KBM-7 (cell line): ENCODE measurements around the gene CDK19.
A peak's percentile ranks its signal among the peaks of the same experiment; 100 is the strongest.
"Not testable (repeated sequence)": the region's sequence is repeated elsewhere in the genome, so short reads cannot be mapped to it uniquely, and the experiment has no call there.

Source experiments
- DNase-seq: peaks from one replicate; pipeline ENCODE4 v3.0.0-alpha.2; 2015
- in situ Hi-C: fragments of 300-500 bp; cut with MboI; formaldehyde crosslinking; loops from 2 replicates; pipeline ENCODE4 v1.14.3; 2020; ENCODE audit warnings: low sequenced_read_pairs, low pct_unique_long_range_greater_than_20kb, mixed read lengths

CDK19 gene

GRCh38 chr6:110768057-110768456 is 47.2 kb downstream of the CDK19 start:
- no peak for DNase-seq
- in situ Hi-C loops: no loop called here

- no peak for DNase-seq
- in situ Hi-C loops: no loop called here
These were observed 53.9 kb downstream of the CDK19 start for GRCh38 chr6:110761371-110761770.

DNA sequence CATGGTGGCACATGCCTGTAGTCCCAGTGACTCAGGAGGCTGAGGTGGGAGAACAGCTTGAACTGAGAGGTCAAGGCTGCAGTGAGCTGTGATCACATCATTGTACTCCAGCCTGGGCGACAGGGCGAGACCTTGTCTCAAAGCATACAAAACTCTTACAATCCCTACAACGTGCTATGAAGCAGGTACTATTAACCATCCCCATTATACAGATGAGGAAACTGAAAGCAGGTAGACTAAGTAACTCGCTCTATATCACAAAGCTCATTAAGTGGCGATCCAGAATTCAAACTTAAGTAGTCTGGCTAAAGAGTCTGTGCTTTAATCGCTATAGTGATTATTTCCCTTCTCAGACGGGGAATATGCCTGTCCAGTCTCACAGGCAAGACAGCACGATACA is 54.7 kb downstream of the CDK19 start:
- DNase-seq: no peak
- in situ Hi-C loops: no loop called here

DNA sequence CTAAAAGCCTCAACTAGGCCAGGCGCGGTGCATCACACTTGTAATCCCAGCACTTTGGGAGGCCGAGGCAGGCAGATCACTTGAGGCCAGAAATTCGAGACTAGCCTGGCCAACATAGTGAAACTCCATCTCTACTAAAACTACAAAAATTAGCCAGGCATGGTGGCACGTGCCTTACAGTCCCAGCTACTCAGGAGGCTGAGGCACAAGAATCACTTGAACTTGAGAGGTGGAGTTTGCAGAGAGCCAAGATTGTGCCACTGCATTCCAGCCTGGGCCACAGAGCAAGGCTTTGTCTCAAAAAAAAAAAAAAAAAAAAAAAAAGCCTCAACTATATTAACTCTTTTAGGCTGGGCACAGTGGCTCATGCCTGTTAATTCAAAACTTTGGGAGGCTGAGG is 55.2 kb downstream of the CDK19 start:
- DNase-seq, in situ Hi-C loops: not testable (repeated sequence)

DNA sequence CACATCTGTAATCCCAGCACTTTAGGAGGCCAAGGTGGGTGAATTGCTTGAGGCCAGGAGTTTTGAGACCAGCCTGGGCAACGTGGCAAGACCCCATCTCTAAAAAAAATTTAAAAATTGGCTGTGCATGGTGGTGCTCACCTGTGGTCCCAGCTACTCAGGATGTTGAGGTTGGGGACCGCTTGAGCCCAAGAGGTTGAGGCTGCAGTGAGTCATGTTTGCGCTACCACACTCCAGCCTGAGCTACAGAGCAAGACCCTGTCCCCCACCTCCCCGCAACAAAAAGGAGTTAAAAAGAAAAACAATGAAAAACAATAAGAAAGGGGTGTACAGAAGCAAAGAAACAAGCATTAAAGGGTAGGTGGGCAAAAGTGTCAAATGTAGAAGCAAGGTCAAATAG is 57.3 kb downstream of the CDK19 start:
- in situ Hi-C loops: no loop called here
- no peak for DNase-seq

DNA sequence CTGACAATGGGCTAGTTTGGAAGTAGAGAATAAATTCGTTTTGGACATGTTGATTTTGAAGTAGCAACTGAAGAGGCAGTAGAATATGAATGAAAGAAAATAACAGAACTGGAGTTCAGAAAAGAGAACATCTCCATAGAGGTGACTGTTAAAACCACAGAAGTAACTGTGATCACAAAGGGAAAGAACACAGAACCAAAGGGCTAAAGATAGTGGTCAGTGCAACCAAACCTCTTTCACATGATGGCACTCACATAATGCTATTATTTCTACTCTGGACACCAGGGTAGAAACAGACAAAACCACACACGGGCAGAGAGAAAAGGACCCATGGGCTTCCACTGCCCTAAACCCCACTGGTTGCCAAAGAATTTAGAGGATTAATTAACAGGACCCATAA is 58.5 kb downstream of the CDK19 start:
- in situ Hi-C loops: no loop called here
- peak; percentile 16 for DNase-seq

DNA sequence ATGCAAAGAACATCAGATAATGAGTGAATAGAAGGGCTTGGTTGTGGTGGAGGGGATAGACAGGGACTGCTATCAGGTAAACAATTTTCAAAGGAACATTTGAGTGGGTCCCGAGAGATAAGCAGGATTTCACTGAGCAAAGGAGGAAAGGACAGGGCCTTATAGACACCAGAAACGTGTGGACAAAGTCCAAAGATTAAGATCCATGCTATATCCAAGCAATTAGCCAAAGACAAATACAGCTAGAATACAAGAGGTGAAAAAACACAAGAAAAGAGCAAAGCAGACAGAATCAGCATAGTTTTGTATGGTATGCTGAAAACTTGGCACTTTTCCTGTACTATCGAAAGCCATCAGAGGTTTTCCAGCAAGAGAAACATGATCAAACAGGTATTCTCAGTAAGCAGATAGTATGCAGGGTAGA is 59.8 kb downstream of the CDK19 start:
- in situ Hi-C loops: no loop called here
- DNase-seq: no peak

DNA sequence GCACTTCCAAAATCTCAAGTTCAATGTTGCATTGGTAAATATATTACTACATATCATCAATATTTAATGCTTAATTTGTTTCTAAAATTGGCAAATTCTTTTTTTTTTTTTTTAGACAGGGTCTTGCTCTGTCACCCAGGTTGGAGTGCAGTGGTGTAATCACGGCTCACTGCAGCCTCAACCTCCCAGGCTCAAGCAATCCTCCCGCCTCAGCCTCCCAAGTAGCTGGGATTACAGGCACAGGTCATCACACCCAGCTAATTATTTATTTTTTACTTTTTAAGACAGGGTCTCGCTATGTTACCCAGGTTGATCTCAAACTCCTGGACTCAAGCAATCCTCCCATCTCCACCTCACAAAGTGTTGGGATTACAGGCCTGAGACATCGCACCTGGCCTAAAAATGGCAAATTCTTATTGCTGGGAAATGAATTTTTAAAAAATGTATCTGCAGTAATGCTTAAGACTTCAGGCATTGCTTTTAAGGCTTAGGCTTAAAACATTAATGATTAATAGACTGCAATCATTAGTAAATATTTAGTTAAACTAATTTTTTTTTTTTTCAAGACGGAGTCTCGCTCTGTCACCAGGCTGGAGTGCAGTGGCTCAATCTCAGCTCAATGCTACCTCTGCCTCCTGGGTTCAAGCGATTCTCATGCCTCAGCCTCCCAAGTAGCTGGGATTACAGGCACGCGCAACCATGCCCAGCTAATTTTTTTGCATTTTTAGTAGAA is 61.2 kb downstream of the CDK19 start:
- DNase-seq, in situ Hi-C loops: not testable (repeated sequence)

DNA sequence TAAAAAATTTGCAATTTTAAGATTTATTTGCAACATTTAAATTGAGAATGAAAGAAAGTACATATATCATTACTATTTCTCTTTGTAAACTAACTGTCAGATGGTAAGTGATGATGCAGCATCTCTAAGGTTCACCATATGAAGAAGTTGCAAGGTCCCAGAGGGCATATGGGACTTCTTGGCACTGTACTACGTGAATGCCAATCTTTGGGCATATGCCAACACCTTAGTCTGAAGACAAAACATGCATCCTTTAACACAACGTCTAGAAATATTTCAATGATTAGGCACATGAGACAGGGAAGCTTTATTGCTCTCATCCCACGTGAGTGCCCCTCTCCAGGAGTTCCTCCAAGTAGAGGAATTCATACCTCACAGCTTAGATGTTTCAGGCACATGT is 66.8 kb downstream of the CDK19 start:
- no peak for DNase-seq
- in situ Hi-C loops: no loop called here

- in situ Hi-C loops: no loop called here
- no peak for DNase-seq
These were observed 68.6 kb downstream of the CDK19 start for GRCh38 chr6:110746680-110747079.

DNA sequence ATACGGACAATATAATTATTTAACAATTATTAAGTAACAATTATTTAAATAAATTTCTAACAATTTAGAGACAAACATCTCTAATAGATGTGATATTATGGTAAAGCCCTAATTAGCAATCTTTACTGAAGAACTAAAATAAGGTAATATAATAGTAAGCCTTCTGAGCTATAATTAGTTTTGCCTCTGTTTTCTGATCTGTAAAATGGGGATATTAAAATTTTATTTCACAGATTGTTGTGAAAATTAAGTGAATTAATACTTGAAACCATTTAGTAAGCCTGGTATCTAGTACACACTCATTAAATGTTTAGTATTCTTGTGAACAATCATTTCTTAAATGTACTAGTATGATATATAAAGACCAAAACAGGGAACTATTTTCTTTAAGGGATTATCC is 70.3 kb downstream of the CDK19 start:
- in situ Hi-C loops: no loop called here
- no peak for DNase-seq

- DNase-seq, in situ Hi-C loops: not testable (repeated sequence)
These were observed 72.7 kb downstream of the CDK19 start for GRCh38 chr6:110742552-110742951.

GRCh38 chr6:110741517-110741916 is 73.8 kb downstream of the CDK19 start:
- in situ Hi-C loops: no loop called here
- DNase-seq: no peak

- in situ Hi-C loops: no loop called here
- DNase-seq: peak; percentile 87
These were observed 76.3 kb downstream of the CDK19 start for GRCh38 chr6:110738899-110739365.

GRCh38 chr6:110735666-110736065 is 79.6 kb downstream of the CDK19 start:
- in situ Hi-C loops: no loop called here
- no peak for DNase-seq

DNA sequence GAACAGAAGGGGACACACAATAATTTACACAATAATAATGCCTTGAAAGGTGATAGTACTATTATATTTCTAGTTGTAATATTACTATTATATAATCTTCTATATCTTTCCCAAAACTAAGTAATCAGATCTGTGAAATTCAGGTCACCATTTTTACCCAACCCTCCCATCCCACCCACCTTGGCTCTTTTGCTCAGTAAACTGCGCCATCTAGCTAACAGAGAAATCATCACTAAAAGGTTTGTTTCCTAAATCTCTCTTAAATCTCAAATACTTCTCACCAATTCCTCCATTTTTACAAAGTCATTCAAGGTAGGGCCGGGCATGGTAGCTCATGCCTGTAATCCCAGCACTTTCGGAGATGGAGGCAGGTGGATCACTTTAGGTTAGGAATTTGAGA is 83.4 kb downstream of the CDK19 start:
- no peak for DNase-seq
- in situ Hi-C loops: no loop called here

GRCh38 chr6:110731196-110731595 is 84.1 kb downstream of the CDK19 start:
- no peak for DNase-seq
- in situ Hi-C loops: no loop called here

DNA sequence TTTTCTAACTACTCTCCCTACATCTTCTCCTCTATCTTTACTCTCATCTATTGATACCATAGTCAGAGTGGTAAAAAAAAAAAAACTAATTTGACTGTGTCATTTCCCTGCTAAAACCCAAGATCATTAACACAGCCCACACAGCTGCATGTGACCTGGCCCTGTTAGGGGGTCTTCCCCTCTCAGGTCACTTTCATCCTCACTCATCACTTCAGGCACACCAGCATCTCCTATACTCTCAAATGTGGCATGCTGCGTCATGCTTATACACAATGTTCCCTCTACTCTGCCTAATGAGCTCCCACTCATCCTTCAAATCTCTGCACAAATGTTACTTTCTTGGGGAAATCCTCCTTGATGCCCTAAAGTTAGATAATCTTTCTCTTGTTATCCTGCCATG is 86.8 kb downstream of the CDK19 start:
- no peak for DNase-seq
- in situ Hi-C loops: no loop called here

GRCh38 chr6:110723017-110723416 is 92.3 kb downstream of the CDK19 start:
- no peak for DNase-seq
- in situ Hi-C loops: no loop called here

GRCh38 chr6:110720066-110720465 is 95.2 kb downstream of the CDK19 start:
- DNase-seq: no peak
- in situ Hi-C loops: no loop called here

DNA sequence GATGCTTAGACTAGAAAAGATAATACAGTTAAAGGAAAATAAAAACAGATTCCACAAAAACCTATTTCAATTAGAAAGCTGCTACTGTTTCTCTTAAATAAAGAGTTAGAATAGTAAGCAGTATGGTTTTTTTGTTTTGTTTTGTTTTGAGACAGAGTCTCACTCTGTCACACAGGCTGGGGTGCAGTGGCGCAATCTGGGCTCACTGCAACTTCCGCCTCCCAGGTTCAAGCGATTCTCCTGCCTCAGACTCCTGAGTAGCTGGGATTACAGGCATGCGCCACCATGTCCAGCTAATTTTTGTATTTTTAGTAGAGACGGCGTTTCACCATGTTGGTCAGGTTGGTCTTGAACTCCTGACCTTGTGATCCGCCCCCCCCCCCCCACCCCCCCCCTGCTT is 95.7 kb downstream of the CDK19 start:
- DNase-seq, in situ Hi-C loops: not testable (repeated sequence)
